ENCODE results near the gene SPIN1. TPM values are rescaled to one million over a fixed set of nuclear protein-coding genes. Genes with fewer than 3 reads are reported as not detected.
A peak's percentile ranks its signal among the peaks of the same experiment; 100 is the strongest.

SPIN1 gene
- total and polyA plus RNA-seq, 2 of the 8 experiments (the other 6 are each of a cell fraction or from before 2014, with no cell fraction given), result 69.9 to 139 TPM

GRCh38 chr9:88421348-88421747 is 33.1 kb downstream of the SPIN1 start:
- H3K4me1 ChIP-seq (replicated peaks in 1 of 4; ENCODE audit: control insufficient read depth in 3 of 4, insufficient read depth in 4 of 4, low read length in 3 of 4), result peaks cover 10 to 26% (median 16%) of the 10 kb centered on the region in 4 experiments; a peak in 6 of 7 replicates
- peaks cover 0 to 32% (median 0%) of the 10 kb centered on the region in 4 experiments; a peak in 1 of 8 replicates for H3K36me3 ChIP-seq (ENCODE audit: control insufficient read depth in 2 of 4, insufficient read depth in 4 of 4, low read length in 3 of 4)
- H3K23me2 ChIP-seq (ENCODE audit: low read depth, low read length), result peaks cover 2% of the 10 kb centered on the region; the same call in 1 of the 2 replicates
- no peaks in the 10 kb centered on the region for H3K27me3 ChIP-seq (replicated peaks in 1 of 4; ENCODE audit: control insufficient read depth in 3 of 4, extremely low read depth in 1 of 4, insufficient read depth in 3 of 4, low read length in 3 of 4)
- CTCF ChIA-PET (ENCODE audit: partially characterized antibody), result interaction anchor here (1.0 to 1.6 kb wide), 4 partner anchors 23 to 200 kb away, joined by 3 to 5 read pairs (median 4); no protein-coding TSS in a partner anchor
- no peak overlapping the region for H3K14ac ChIP-seq (ENCODE audit: insufficient read length)
- no peak for FAIRE-seq
- H4K8ac ChIP-seq (ENCODE audit: extremely low read depth, insufficient read depth, low read length), result no peak overlapping the region
- H3K23ac ChIP-seq (ENCODE audit: insufficient read length), result no peak overlapping the region
- WGBS, 2 experiments (ENCODE audit: extremely low coverage in 1 of 2, insufficient coverage in 1 of 2, insufficient read length in 1 of 2, insufficient replicate concordance in 2 of 2, low coverage in 1 of 2, low lambda C conversion rate in 2 of 2, missing lambda C conversion rate in 1 of 2), result 81% methylated on average over 5 of the region's 5 CpGs; no CpG with 5 or more reads in 1 of the 2 experiments
- peak overlapping the region; percentile 40; the same call in 1 of the 2 replicates for H2BK5ac ChIP-seq (ENCODE audit: low read depth, low read length)
- peaks cover 3 to 10% of the 10 kb centered on the region in 2 experiments for H4K20me1 ChIP-seq (replicated peaks in 1 of 2; ENCODE audit: control insufficient read depth in 1 of 2, insufficient read depth in 2 of 2, low read length in 2 of 2)
- POLR2A ChIA-PET (ENCODE audit: partially characterized antibody), result no interaction called here
- DNase-seq (ENCODE audit: low read depth in 1 of 2, low spot score in 2 of 2), result no peak
- H3K4me2 ChIP-seq (ENCODE audit: insufficient read depth in 1 of 2, low read depth in 2 of 2, low read length in 2 of 2), result no peak overlapping the region; a peak in 1 of 4 replicates
- peak overlapping the region; percentile 29; the same call in 1 of the 2 replicates for H2BK12ac ChIP-seq (ENCODE audit: low read depth, low read length)
- H2BK15ac ChIP-seq (ENCODE audit: low read length), result no peak overlapping the region
- H2AK5ac ChIP-seq (ENCODE audit: low read depth, low read length), result no peak overlapping the region
- peak overlapping the region; percentile 55 for H4K91ac ChIP-seq (replicated peaks; ENCODE audit: insufficient read length, low read length)
- H3K79me1 ChIP-seq (ENCODE audit: low read depth, low read length), result peaks cover 7% of the 10 kb centered on the region
- no peak overlapping the region for H4K5ac ChIP-seq (ENCODE audit: insufficient read length, low read depth, low read length)
- H3K9me3 ChIP-seq (ENCODE audit: insufficient read depth in 2 of 2, low read depth in 1 of 2, low read length in 1 of 2), result no peaks in the 10 kb centered on the region
- no peak overlapping the region for H3K9ac ChIP-seq (replicated peaks in 1 of 4; ENCODE audit: extremely low read depth in 1 of 4, low read depth in 3 of 4, low read length in 3 of 4)
- no peak overlapping the region for H3K4ac ChIP-seq (replicated peaks; ENCODE audit: insufficient read length, low read depth, low read length)
- H2BK20ac ChIP-seq (ENCODE audit: low read length), result no peak overlapping the region
- H3K27ac ChIP-seq (ENCODE audit: low read depth, low read length), result no peak overlapping the region
- H2AFZ ChIP-seq (ENCODE audit: low read length), result no peak overlapping the region
- peak overlapping the region; percentile 25; the same call in 1 of the 2 replicates for H3K18ac ChIP-seq (ENCODE audit: extremely low read depth, low read length)
- H2BK120ac ChIP-seq (replicated peaks; ENCODE audit: low read depth, low read length), result peak overlapping the region; percentile 86
- peaks cover 23 to 99% of the 10 kb centered on the region in 2 experiments for H3K79me2 ChIP-seq (ENCODE audit: control insufficient read depth in 1 of 2, insufficient read depth in 2 of 2, low read length in 2 of 2)
- TF ChIP-seq GABPA (IDR thresholded peaks at IDR 0.05; ENCODE audit: borderline replicate concordance, insufficient read depth, low read length) (no peak), KDM1A (IDR thresholded peaks at IDR 0.05; ENCODE audit: borderline replicate concordance, low read length) (0 out of 2 replicates have a peak, but pooled peaks have one; percentile 66)
- H3K4me3 ChIP-seq (ENCODE audit: extremely low read depth in 1 of 4, insufficient read depth in 2 of 4, low read depth in 3 of 4, low read length in 4 of 4), result no peak overlapping the region
- no peak overlapping the region for H3K56ac ChIP-seq (replicated peaks; ENCODE audit: insufficient read length, low read depth, low read length)
